Neural progenitor cell (in vitro differentiated cells): Measurements from ENCODE around the gene RELL1.

Source experiments
- CTCF ChIP-seq: fragments of 200-600 bp; sonication (generic); IDR thresholded peaks from 2 replicates; pipeline ENCODE4 v1.5.1; 2017; ENCODE audit warnings: antibody characterized with exemption, mild to moderate bottlenecking
- EZH2phosphoT487 ChIP-seq: fragments of 200-600 bp; sonication (generic); IDR thresholded peaks from 2 replicates; pipeline ENCODE4 v1.6.1; 2017; ENCODE audit warnings: antibody characterized with exemption

- TF ChIP-seq CTCF (no peak), EZH2phosphoT487 (no peak)
These were observed 35.7 kb downstream of the RELL1 start for GRCh38 chr4:37650481-37650880.
